AG09319 (cell line): ENCODE measurements around the gene FN3KRP.

Experiments
- DNase-seq: peaks from one replicate; pipeline ENCODE4 v3.0.0-alpha.2; 2010; ENCODE audit warnings: low read depth; ENCODE audit errors: extremely low read depth
- CTCF ChIP-seq: IDR thresholded peaks from 2 replicates; pipeline ENCODE4 v1.5.1; 2011; ENCODE audit warnings: low read depth, mild to moderate bottlenecking, inconsistent platforms, low read length, moderate library complexity

FN3KRP gene

GRCh38 chr17:82751571-82752370 lies 35.3 kb downstream of the FN3KRP start, which contains the start of gene TBCD:
Gene TBCD, plus strand, starts transcription at chr17:82752065. Its CDS starts 129 bp downstream, at chr17:82752194.
- no peak for TF ChIP-seq CTCF
- peak; percentile 68 for DNase-seq

- TF ChIP-seq CTCF, result no peak
- DNase-seq, result no peak
Measured at GRCh38 chr17:82752371-82753200, 36.1 kb downstream of the FN3KRP start.

GRCh38 chr17:82753201-82753464 lies 36.6 kb downstream of the FN3KRP start:
- DNase-seq, result no peak
- no peak for TF ChIP-seq CTCF

- DNase-seq, result no peak
Measured at GRCh38 chr17:82754297-82755208, 38.0 kb downstream of the FN3KRP start.

GRCh38 chr17:82756166-82756565 lies 39.7 kb downstream of the FN3KRP start:
- TF ChIP-seq CTCF, result no peak
- no peak for DNase-seq

More at GRCh38 chr17:82754297-82755208, 38.0 kb downstream of the FN3KRP start:
- no peak for TF ChIP-seq CTCF

- no peak for DNase-seq
- TF ChIP-seq CTCF, result no peak
Measured at GRCh38 chr17:82765371-82765770, 48.9 kb downstream of the FN3KRP start.
